GM21390 (cell line): Measurements from ENCODE around the gene TTC24.

Experiments
- ATAC-seq: cut with Tn5 transposase; IDR thresholded peaks from one replicate; pipeline ENCODE4 v1.9.1; 2021; ENCODE audit not compliant: unreplicated experiment

The TTC24 gene

DNA sequence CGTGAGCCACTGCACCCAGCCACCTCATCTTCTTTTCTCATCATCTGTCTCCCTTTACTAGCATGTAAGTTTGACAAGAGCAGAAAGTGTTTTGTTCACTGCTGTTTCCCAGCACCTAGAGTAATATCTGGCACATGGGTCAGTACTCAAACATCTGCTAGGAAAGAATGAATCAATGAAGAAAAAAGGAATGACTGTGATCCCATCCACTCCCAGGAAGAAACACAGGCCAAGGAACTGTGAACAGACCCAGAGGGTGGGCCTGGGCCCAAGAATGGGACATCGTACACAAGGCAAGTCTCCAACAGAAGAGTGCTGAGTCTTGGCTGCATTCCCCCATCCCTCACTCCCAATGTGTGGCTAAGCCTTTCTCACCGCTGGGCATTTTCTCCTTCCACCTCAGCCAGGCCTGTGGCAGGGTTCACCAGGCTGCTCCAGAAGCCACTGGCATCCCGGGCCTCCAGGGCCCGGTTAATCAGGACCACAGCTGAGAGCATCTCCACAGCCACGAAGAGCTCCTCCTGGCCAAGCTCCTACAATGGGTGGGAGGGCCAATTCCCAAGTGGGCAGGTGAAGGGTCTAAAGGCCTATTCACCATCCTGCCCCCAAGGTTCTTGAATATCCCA is 25.6 kb upstream of the TTC24 start:
- no peak for ATAC-seq

DNA sequence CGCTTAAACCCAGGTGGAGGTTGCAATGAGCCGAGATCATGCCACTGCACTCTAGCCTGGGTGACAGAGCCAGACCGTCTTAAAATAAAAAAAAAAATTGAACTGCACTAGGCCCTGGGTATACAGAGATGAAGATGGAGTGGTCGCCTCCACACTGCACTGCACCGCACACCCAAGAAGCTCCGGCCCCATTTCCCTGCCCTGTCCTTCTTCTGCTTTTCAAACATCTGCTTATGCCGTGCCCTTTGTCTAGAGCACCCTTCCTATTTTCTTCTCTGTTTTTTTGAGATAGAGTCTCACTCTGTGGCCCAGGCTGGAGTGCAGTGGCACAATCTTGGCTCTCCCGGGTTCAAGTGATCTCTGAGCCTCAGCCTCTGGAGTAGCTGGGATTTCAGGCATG is 24.6 kb upstream of the TTC24 start:
- no peak for ATAC-seq

DNA sequence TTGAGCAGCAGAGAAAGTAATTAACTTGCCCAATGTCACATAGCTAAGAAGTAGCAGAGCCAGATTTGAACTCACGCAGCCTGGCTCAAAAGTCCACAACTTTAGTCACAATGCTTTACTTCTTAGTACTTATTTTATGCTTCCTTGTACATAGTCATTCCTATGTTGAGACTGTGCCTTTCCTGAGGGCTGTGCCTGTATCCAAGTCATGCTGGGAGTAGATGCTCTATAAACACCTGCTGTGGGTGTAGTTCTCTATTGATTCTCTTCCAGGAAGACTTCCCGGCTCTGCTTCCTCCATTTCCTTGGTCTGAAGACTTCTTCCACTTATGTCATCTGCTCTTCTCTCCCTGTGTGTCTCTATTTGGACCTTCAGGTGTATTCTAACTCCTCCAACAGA is 23.8 kb upstream of the TTC24 start:
- no peak for ATAC-seq

DNA sequence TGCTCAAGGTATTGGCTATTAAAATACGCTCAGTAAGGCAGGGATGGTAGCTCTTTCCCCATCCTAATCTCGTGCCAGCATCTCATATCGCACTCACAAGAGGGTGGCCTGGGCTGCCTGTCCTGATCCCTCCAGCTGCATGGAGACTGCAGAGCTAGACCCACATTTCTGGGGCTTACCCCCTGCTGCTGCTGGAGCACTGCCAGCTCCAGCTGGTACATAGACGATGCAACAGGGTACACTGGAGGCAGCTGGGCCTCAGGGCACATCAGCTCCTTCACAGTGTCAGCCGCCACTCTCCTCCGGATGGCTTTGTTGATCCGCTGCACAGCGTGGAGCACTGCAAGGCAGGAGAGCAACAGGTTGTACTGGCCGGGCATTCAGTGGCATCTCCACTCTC is 23.2 kb upstream of the TTC24 start:
- ATAC-seq: no peak

DNA sequence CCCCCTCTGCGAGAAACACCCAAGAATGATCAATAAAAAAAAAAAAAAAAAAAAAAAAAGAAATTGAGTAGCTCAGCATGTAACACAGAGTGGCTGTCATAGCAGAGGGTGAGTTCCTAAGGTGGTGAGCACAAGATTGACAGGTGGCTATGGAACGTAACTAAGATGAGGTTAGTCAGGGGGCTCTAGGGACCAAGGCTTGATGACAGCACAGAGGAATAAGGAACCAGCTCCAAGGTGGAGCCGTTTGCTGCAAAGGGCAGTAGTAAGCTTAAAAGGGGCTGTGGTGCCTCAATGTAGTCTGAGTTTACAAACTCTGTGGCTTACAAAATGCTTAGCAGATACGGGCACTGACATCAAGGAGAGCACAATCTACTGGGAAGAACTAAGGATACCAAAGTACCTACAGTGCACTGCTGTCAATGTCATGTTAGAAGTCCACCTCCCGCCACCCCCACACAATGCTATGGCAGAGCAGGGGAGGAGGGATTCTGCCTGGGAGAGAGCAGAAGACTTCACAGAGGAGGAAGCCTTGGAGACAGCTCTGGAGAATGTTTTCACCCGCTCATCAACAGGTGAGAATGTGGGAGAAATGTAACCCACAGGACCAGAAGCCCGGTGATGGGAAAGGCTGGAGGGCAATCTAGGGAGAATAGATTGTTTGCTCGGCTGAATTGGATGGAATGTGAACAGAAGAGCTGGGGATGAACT is 20.3 kb upstream of the TTC24 start:
- ATAC-seq: no peak

DNA sequence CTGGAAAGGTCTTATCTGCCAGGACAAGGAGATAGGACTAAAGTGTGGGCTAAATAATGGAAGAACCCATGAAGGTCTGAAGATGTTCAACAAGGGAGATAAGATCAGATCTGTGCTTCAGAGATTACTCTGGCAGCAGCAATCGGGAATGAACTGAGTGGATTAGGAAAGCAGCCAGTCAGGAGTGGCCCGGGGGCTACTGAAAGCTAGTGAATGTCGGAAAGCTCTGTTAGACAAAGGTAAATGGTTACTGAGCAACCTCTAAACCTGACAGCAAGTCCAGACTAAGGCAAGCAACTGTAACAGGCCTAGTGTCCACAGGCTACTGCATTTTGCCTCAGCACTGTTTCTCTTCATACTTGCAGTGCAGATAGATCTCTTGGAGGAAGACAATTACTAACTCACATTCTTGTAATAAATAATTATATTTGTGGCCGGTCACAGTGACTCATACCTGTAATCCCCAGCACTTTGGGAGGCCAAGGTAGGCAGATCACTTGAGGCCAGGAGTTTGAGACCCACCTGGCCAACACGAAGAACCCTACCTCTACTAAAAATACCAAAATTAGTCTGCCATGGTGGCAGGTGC is 19.6 kb upstream of the TTC24 start:
- no peak for ATAC-seq

DNA sequence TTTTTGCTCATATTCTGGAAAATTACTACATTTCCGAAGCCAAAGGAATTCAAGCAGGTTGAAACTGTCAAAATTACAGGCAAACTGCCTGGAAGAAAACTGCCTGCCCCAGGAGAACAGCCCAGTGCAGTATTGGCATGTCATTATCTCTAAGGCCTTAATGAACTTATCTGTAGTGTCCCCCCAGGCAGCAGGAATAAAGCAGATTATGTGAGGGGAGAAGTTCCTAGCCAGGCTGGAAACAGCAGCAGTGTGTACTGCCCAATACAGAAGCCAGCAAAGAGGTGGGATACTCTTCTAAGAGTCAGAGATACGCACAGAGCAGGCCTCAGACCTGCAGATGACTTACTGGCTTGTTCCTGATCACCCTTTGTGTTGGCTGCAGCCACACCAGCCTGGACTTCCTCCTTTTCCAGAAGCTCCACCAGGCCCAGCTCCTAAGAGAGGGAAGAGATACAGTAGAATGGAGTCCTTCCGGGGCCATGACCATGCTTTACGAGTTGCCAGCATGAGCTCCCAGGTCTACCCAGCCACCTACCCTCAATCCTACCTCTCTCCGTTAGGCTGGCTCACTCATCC is 18.8 kb upstream of the TTC24 start:
- ATAC-seq: no peak

DNA sequence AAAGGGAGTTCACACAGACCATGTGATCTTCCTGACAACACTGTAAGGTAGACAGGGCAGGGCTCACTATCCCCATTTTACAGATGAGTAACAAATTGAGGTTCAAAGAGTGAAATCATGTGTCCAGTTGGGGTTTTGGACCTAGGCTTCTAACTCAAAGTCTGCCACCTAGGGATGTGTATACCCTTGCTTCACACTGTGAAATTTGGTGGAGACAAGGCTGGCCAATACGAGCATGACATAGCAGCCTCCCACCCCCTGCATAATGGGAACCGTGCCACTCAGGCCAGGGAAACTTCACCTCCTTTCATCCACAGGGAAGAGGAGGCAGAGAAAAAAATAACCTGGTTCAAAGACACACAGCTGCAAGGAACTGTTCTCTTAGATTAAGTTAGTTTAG is 14.0 kb upstream of the TTC24 start:
- ATAC-seq: no peak

DNA sequence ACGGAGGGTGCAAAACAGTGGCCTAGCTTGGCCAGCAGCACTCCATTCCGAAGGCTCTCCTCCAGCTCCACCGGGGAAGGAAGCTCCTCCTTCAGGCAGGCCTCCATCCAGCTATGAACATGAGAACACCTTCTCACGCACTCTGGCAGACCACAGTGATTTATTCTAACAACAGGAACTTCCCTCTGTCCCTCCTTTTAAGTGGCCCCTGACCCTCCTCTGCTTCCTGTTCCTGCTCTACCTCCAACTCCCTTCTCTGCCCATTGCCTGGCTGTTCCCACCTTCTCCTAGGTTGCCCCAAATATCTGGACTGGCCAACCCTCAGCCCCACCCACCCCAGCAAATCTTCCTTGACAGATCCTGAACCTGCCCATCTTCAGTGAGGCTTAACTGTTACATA is 13.1 kb upstream of the TTC24 start:
- ATAC-seq: no peak

DNA sequence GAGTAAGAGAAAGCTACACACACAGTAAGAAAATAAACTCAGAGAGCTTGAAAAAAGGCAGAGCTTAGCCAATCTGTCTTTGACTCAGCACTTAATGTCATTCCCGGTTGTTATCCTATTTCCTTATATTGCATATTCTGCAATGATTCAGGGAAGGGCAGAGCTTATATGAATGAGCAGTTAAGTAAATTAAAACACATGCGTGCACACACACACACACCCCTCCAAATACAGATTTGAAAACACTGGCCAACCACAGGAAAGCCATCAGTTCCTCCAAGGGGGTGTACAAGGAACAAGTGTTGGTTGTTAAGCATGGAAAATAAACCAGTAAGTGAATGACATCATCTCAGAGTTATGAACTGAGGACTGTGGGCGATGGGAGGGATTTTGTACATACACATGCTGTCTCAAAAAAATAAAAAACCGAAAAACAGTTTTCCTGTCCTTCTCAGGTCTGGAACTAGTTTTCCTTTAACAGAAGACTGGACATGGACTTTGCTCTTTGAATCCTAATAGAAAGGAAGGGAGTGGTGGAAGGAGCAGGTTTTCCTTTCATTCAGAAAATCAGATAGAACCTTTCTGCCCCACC is 8.2 kb upstream of the TTC24 start:
- ATAC-seq: no peak

DNA sequence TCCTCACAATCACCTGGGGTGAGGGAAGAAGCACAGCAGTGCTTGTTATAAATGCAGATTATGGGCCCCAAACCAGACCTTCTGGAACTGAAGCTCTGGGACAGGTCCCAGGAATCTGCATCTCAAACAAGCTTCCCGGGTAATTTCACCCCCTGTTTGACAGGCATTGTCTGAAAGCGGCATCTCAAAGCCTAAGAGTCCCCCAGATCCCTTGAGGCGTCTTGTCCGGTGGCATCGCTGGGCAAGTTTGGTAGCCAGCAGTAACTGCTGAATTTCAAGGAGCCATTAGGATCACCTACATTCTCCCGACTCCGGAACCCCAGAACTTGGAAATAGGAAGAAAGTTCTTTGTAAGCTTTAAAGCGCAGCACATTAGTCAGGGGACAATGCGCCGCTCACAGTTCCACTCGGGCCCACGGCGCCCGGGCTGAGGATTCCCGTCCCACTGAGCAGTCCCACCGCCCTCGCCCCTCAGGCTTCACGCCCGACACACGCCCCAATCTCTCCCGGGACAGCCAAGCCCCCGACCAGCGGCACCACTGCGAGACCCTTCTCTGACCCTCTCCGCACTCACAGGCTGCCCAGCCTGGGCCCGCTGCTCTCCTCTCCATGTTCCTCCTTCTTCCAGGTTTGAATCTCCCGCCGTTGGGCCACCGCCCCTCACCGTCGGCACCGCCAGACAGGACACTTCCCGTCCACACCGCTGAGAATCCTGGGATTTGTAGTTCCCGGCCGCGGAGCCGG is 7.4 kb upstream of the TTC24 start, which contains the start of gene IQGAP3:
TSS of gene IQGAP3 (minus strand) at position 647 of the 744 bp plus-strand sequence. CDS start at position 611, 36 bp downstream.
- peak; percentile 88 for ATAC-seq

DNA sequence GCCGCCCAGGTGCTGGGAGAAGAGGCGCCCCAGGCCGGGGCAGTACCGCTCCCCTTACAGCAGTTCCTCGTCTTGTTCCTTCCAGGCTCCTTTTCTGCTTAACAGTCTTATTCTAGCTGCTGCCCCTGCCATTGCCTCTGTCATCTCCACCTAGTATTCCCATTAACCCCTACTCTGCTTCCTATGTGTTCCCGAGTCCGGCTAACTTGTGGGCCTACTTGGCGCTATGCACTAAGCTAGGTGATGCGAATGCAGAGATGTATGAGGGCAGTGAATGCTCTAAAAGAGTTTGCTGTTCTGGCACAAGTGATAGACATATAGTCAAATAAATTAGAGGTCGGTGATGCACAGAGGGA is 6.9 kb upstream of the TTC24 start:
- no peak for ATAC-seq

DNA sequence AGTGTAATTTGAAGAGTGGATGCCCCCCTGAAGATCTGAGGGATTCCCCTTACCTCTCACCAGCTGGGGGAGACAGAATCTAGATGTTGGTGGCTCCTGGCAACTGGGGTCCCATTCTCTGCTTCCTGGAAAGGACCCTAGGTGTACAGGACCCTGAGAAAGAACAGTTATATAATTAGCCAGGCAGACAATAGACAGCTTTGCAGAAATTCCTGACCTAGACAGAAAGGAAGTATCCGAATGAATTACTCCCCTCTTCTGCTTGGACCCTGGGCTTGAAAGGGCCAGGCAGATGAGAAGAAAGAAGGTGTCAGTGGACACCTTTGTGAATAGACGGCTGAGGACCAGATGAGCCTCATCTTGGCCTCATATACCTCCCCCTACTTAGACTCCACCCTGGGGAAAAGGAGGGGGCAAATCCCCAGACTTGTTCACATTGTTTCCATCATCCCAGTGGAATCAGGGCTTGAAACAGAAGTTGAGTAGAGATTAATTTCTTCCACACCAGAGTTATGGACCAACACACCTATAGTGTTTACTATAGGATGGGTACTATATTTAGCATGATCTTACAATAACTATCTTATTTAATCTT is 5.4 kb upstream of the TTC24 start:
- no peak for ATAC-seq

DNA sequence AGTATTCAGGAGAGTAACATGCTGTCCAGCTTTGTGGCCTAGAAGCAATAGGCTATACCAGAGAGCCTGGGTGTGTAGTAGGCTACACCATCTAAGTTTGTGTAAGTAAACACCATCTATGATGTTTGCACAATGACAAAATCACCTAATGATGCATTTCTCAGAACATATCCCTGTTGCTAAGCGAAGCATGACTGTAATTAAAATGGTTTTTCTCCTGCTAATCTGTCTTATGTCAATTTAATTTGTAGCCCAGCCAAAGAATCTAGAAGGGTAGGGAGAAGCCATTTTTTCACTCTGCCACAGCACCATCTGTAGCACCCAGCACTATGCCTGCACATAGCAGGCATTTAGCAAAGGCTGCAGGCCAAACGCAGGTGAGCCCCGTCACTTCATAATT is 2.0 kb upstream of the TTC24 start:
- no peak for ATAC-seq

DNA sequence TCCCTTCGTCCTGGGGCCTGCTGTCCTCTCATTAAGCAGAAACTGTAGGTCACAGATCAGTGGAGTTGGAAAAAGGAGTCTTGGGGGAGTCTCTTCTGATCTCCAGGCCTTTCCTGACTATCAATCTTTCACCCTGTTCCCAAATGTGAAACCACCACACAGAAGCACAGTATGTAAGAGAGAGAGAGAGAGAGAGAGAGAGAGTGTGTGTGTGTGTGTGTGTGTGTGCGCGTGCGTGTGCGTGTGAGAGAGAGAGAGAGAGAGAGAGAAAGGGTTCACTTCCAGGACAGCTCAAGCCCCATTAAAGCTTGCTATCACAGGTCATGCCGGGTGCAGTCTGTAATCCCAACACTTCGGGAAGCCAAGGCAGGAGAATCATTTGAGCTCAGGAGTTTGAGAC is 1.5 kb upstream of the TTC24 start:
- no peak for ATAC-seq

DNA sequence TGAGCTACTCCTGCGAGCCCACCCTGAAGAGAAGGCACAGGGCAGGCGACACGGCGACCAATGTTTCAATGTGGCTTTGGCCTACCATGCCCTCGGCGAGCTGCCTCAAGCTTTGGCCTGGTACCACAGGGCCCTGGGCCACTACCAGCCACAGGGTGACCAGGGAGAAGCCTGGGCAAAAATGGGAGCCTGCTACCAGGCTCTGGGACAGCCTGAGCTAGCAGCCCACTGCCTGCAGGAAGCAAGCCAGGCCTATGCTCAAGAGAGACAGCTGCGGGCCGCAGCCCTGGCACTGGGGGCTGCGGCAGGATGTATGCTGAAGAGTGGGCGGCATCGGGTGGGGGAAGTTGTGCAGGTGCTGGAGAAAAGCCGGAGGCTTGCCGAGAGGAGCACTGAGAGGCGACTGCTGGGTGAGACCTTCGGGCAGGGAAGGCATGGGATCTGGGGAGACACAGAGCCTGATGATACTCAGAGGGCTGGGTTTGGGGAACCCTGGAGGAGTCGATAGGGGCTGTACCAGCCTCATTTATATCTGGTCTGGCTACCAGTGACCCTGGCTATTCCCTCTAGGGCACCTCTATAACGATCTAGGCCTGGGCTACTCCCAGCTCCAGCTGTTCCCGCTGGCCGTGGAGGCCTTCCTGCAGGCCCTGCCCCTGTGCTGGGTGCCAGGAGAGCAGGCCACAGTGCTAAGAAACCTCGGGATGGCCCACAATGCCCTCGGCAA is 2.3 kb downstream of the TTC24 start:
- ATAC-seq: no peak

DNA sequence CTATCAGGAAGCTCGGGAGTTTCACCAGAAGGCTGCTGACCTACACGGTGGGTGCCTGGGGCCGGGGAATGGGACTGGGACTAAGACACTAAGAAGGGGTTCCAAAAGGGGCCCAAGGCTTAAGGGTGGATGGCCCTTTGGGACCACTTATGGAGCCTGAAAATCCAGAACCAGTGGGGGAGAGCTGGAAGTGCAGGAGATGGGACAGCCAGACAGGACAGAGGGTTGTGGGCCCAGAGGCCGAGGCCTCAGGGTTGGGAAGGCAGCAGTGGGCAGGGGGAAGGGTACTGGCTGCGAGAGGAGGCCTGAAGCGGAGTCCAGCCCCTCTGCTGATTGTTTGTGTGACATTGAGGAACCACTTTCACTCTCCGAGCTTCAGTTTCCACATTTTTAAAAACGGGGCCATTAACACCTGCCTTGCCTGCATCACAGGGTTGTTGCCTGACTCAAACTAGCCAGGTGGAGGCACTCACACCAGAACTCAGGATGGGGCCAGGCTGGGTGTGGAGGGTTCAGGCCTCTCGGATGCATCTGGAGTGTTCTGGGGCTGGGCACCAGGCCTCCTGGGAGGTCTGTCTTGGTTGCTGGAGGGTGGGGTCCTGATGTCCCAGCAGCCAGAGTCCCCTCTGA is 3.0 kb downstream of the TTC24 start:
- no peak for ATAC-seq

DNA sequence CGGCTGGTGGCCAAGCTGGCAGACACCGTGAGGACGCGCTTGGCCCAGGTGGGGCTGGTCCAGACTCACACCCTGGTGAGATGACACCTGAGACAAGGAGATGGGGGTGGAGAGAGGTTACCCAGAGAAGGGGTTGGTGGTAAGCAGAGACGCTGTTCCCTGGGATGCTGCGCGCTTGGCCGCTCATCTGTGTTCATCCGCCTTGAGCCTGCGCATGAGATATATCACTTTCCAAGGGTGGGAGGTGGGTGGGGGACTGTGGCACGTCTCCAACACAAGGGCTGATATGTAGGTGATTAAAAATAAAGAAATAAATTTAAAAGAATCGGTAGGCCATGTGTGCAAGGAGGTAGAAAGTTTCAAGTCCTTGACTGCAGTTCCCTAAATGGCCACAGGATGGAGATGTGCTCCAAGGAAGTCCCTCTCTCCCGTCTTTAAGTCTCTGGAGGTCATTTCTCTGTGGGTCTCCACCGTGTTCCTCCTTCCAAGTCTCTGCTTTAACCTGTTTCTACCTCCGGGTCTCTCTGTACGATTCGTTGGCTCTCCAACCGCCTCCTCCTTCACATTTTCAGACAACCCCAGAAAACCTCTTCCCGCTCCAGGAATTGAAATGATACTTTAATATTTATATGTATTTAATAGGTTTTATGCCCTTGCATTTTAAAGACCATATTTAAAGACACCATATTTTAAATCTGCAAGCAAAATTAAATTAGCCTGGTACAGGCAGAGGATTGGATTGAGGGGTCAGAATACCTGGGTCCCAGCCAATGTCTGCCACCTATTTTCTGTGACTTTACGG is 4.5 kb downstream of the TTC24 start:
- no peak for ATAC-seq

DNA sequence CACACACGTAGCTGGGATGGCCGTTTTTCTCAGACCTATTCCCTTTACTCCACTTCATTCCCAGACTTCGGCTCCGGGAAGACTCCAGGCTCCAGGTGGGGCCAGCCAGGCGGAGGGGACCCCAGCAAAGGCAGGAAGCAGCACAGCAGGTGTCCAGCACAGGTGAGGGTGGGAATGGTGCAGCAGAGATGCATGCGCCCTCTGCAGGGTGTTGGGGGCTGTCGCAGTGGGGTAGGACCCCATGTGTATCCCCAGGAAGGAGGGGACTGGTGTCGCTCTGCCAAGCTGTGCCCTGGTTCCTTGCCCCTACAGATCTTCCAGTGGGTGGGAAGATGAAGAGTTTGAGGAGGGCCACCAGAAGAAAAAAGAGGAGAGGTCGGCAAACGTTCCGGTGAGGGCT is 5.3 kb downstream of the TTC24 start:
- ATAC-seq: no peak
